ENCODE measurements around the gene KRTAP10-5. TPM values are rescaled to one million over a fixed set of nuclear protein-coding genes. Genes with fewer than 3 reads are reported as not detected.

KRTAP10-5 gene
- total RNA-seq, 4 donors from 2014 or later: not detected

- peaks cover 0 to 31% (median 6%) of the 10 kb centered on the region in 4 donors for H3K9me3 ChIP-seq
- H3K27ac ChIP-seq: no peak overlapping the region
- peaks cover 0 to 22% of the 10 kb centered on the region in 2 donors for H3K27me3 ChIP-seq
- no peak overlapping the region for H3K4me3 ChIP-seq
- H3K4me1 ChIP-seq: no peaks in the 10 kb centered on the region
- no peaks in the 10 kb centered on the region for H3K36me3 ChIP-seq
- no peak for DNase-seq (ENCODE audit: low spot score in 2 of 2)
- TF ChIP-seq POLR2A (IDR thresholded peaks at IDR 0.05): no peak
- TF ChIP-seq EP300 (IDR thresholded peaks at IDR 0.05): no peak
- 53 to 64% methylated on average over 21 to 25 of the region's 25 CpGs for WGBS, 2 donors
Measured at GRCh38 chr21:44549525-44550211, 30.7 kb downstream of the KRTAP10-5 start.

GRCh38 chr21:44548922-44549321 is 31.5 kb downstream of the KRTAP10-5 start:
- Histone ChIP-seq H3K27ac (no peak overlapping the region), H3K4me3 (no peak overlapping the region), H3K36me3 (no peaks in the 10 kb centered on the region), H3K27me3 (peaks cover 0 to 22% of the 10 kb centered on the region in 2 donors), H3K4me1 (no peaks in the 10 kb centered on the region), H3K9me3 (peaks cover 0 to 27% (median 6%) of the 10 kb centered on the region in 4 donors)
- 17 to 25% methylated on average over 14 of the region's 14 CpGs for WGBS, 2 donors
- no peak for DNase-seq (ENCODE audit: low spot score in 2 of 2)
- no peak for TF ChIP-seq CTCF (IDR thresholded peaks at IDR 0.05)
- TF ChIP-seq EP300 (IDR thresholded peaks at IDR 0.05): no peak
- no peak for TF ChIP-seq POLR2A (IDR thresholded peaks at IDR 0.05)

GRCh38 chr21:44548381-44548780 is 32.0 kb downstream of the KRTAP10-5 start:
- no peak overlapping the region for H3K27ac ChIP-seq
- 54 to 63% methylated on average over 13 of the region's 13 CpGs for WGBS, 2 donors
- H3K27me3 ChIP-seq: peaks cover 0 to 22% of the 10 kb centered on the region in 2 donors
- no peaks in the 10 kb centered on the region for H3K4me1 ChIP-seq
- no peak for TF ChIP-seq POLR2A (IDR thresholded peaks at IDR 0.05)
- TF ChIP-seq EP300 (IDR thresholded peaks at IDR 0.05): no peak
- TF ChIP-seq CTCF (IDR thresholded peaks at IDR 0.05): no peak
- no peaks in the 10 kb centered on the region for H3K36me3 ChIP-seq
- H3K4me3 ChIP-seq: no peak overlapping the region
- DNase-seq (ENCODE audit: low spot score in 2 of 2): no peak
- H3K9me3 ChIP-seq: peaks cover 0 to 31% (median 6%) of the 10 kb centered on the region in 4 donors

- Histone ChIP-seq H3K27ac (no peak overlapping the region), H3K4me1 (no peaks in the 10 kb centered on the region), H3K36me3 (no peaks in the 10 kb centered on the region), H3K4me3 (no peak overlapping the region), H3K9me3 (peaks cover 0 to 36% (median 6%) of the 10 kb centered on the region in 4 donors), H3K27me3 (peaks cover 0 to 22% of the 10 kb centered on the region in 2 donors)
- no peak for DNase-seq (ENCODE audit: low spot score in 2 of 2)
- WGBS, 2 donors: 54 to 55% methylated on average over 5 of the region's 5 CpGs
- TF ChIP-seq EP300 (IDR thresholded peaks at IDR 0.05) (no peak), CTCF (IDR thresholded peaks at IDR 0.05) (no peak)
Measured at GRCh38 chr21:44547656-44548331, 32.6 kb downstream of the KRTAP10-5 start.

- no peak for DNase-seq (ENCODE audit: low spot score in 2 of 2)
- TF ChIP-seq EP300 (IDR thresholded peaks at IDR 0.05) (no peak), POLR2A (IDR thresholded peaks at IDR 0.05) (no peak), CTCF (IDR thresholded peaks at IDR 0.05) (no peak)
- H3K27me3 ChIP-seq: peaks cover 0 to 10% of the 10 kb centered on the region in 2 donors
- H3K4me1 ChIP-seq: no peaks in the 10 kb centered on the region
- H3K9me3 ChIP-seq: peaks cover 0 to 53% (median 8%) of the 10 kb centered on the region in 4 donors
- no peak overlapping the region for H3K27ac ChIP-seq
- H3K36me3 ChIP-seq: no peaks in the 10 kb centered on the region
- H3K4me3 ChIP-seq: no peak overlapping the region
- WGBS, 2 donors: 66 to 69% methylated on average over 3 of the region's 3 CpGs
Measured at GRCh38 chr21:44544566-44544965, 35.8 kb downstream of the KRTAP10-5 start.

All from tibial nerve (tissue), 4 donors.